Measurements from ENCODE around the gene RSAD1.

Gene RSAD1

GRCh38 chr17:50521514-50521913 lies 42.9 kb downstream of the RSAD1 start (continued):
- TF ChIP-seq ZNF791 (tag by site-specific recombination; IDR thresholded peaks at IDR 0.05) (no peak), GLI2 (tag by site-specific recombination; IDR thresholded peaks at IDR 0.05; ENCODE audit: borderline replicate concordance, low read depth) (no peak), ZNF292 (tag by site-specific recombination; IDR thresholded peaks at IDR 0.05; ENCODE audit: borderline replicate concordance, low read depth) (no peak)

GRCh38 chr17:50522766-50523165 lies 44.1 kb downstream of the RSAD1 start:
- Histone ChIP-seq H3K27ac (ENCODE audit: extremely low read depth, low read depth, low read length) (no peak overlapping the region), H3K36me3 (ENCODE audit: control insufficient read depth in 2 of 2, insufficient read depth in 1 of 2, low read length in 2 of 2) (no peaks in the 10 kb centered on the region), H3K4me1 (ENCODE audit: control insufficient read depth, insufficient read depth, low read length) (no peaks in the 10 kb centered on the region), H3K9me3 (ENCODE audit: control insufficient read depth, insufficient read depth, low read depth, low read length) (no peaks in the 10 kb centered on the region), H3K4me3 (ENCODE audit: low read depth, low read length) (no peak overlapping the region)
- POLR2A ChIA-PET: no interaction called here
- TF ChIP-seq KLF16 (tag by site-specific recombination; IDR thresholded peaks at IDR 0.05) (no peak), SP2 (tag by site-specific recombination; IDR thresholded peaks at IDR 0.05) (no peak), ZNF473 (tag by site-specific recombination; IDR thresholded peaks at IDR 0.05) (no peak), MZF1 (tag by site-specific recombination; IDR thresholded peaks at IDR 0.05; ENCODE audit: borderline replicate concordance) (no peak), OSR2 (tag by site-specific recombination; IDR thresholded peaks at IDR 0.05) (no peak), ZNF501 (tag by site-specific recombination; IDR thresholded peaks at IDR 0.05) (no peak), KLF1 (tag by site-specific recombination; IDR thresholded peaks at IDR 0.05) (no peak), SCRT2 (tag by site-specific recombination; IDR thresholded peaks at IDR 0.05) (no peak), SP3 (tag by site-specific recombination; IDR thresholded peaks at IDR 0.05) (no peak), ZNF610 (tag by site-specific recombination; IDR thresholded peaks at IDR 0.05; ENCODE audit: borderline replicate concordance) (no peak)
- CTCF ChIA-PET: interaction anchor here (0.8 kb wide), 1 partner anchor 18 kb away, joined by 3 read pairs; no protein-coding TSS in a partner anchor

DNA sequence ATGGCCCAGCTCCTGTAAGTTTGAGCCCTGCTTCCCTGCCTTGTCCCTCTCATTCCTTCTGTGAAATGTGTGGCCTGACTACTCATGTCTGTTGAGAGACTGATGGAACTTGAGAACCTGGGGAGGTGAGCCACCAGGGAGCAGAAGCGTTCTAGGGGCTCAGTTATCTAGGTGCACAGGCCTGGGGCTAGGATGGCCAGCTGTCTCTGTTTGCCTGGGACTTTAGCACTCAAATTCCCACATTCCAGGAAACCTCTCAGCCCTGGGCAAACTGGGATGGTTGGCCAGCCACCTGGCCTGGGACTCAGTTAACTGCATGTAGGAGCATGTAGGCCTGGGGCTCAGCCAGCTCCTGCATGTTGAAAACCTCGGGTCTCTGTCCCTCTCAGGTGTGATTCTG lies 44.5 kb downstream of the RSAD1 start:
- H3K4me1 ChIP-seq (ENCODE audit: control insufficient read depth, insufficient read depth, low read length): no peaks in the 10 kb centered on the region
- H3K4me3 ChIP-seq (ENCODE audit: low read depth, low read length): no peak overlapping the region
- ChIA-PET POLR2A (no interaction called here), CTCF (interaction anchor here (0.8 kb wide), 1 partner anchor 18 kb away, joined by 3 read pairs; no protein-coding TSS in a partner anchor)
- TF ChIP-seq, protein P1, sequence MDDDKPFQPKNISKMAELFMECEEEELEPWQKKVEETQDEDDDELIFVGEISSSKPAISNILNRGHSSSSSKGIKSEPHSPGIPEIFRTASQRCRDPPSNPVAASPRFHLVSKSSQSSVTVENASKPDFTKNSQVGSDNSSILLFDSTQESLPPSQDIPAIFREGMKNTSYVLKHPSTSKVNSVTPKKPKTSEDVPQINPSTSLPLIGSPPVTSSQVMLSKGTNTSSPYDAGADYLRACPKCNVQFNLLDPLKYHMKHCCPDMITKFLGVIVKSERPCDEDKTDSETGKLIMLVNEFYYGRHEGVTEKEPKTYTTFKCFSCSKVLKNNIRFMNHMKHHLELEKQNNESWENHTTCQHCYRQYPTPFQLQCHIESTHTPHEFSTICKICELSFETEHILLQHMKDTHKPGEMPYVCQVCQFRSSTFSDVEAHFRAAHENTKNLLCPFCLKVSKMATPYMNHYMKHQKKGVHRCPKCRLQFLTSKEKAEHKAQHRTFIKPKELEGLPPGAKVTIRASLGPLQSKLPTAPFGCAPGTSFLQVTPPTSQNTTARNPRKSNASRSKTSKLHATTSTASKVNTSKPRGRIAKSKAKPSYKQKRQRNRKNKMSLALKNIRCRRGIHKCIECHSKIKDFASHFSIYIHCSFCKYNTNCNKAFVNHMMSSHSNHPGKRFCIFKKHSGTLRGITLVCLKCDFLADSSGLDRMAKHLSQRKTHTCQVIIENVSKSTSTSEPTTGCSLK (tag by site-specific recombination; IDR thresholded peaks at IDR 0.05): no peak
- TF ChIP-seq ZNF449 (tag by site-specific recombination; IDR thresholded peaks at IDR 0.05) (no peak), ZNF514 (tag by site-specific recombination; IDR thresholded peaks at IDR 0.05) (no peak), ZNF121 (tag by site-specific recombination; IDR thresholded peaks at IDR 0.05) (no peak), ZNF404 (tag by site-specific recombination; IDR thresholded peaks at IDR 0.05) (no peak), ZNF585B (tag by site-specific recombination; IDR thresholded peaks at IDR 0.05) (no peak), ZNF621 (tag by site-specific recombination; IDR thresholded peaks at IDR 0.05) (no peak), ZNF341 (tag by site-specific recombination; IDR thresholded peaks at IDR 0.05; ENCODE audit: low read depth) (no peak), ZNF596 (tag by site-specific recombination; IDR thresholded peaks at IDR 0.05) (no peak)
- TF ChIP-seq, protein P2, sequence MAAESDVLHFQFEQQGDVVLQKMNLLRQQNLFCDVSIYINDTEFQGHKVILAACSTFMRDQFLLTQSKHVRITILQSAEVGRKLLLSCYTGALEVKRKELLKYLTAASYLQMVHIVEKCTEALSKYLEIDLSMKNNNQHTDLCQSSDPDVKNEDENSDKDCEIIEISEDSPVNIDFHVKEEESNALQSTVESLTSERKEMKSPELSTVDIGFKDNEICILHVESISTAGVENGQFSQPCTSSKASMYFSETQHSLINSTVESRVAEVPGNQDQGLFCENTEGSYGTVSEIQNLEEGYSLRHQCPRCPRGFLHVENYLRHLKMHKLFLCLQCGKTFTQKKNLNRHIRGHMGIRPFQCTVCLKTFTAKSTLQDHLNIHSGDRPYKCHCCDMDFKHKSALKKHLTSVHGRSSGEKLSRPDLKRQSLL (tag by site-specific recombination; IDR thresholded peaks at IDR 0.05): no peak
- TF ChIP-seq, protein P3, sequence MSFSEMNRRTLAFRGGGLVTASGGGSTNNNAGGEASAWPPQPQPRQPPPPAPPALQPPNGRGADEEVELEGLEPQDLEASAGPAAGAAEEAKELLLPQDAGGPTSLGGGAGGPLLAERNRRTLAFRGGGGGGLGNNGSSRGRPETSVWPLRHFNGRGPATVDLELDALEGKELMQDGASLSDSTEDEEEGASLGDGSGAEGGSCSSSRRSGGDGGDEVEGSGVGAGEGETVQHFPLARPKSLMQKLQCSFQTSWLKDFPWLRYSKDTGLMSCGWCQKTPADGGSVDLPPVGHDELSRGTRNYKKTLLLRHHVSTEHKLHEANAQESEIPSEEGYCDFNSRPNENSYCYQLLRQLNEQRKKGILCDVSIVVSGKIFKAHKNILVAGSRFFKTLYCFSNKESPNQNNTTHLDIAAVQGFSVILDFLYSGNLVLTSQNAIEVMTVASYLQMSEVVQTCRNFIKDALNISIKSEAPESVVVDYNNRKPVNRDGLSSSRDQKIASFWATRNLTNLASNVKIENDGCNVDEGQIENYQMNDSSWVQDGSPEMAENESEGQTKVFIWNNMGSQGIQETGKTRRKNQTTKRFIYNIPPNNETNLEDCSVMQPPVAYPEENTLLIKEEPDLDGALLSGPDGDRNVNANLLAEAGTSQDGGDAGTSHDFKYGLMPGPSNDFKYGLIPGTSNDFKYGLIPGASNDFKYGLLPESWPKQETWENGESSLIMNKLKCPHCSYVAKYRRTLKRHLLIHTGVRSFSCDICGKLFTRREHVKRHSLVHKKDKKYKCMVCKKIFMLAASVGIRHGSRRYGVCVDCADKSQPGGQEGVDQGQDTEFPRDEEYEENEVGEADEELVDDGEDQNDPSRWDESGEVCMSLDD (tag by site-specific recombination; IDR thresholded peaks at IDR 0.05): no peak
- no peaks in the 10 kb centered on the region for H3K36me3 ChIP-seq (ENCODE audit: control insufficient read depth in 2 of 2, insufficient read depth in 1 of 2, low read length in 2 of 2)
- no peak overlapping the region for H3K27ac ChIP-seq (ENCODE audit: extremely low read depth, low read depth, low read length)
- no peaks in the 10 kb centered on the region for H3K9me3 ChIP-seq (ENCODE audit: control insufficient read depth, insufficient read depth, low read depth, low read length)
